C1 segment of cervical spinal cord (tissue), 14 donors: ENCODE data around the gene ST6GALNAC2.
"Not testable (repeated sequence)": the region's sequence is repeated elsewhere in the genome, so short reads cannot be mapped to it uniquely, and the experiment has no call there.

Experiments
- DNase-seq, 14 donors: peaks; one replicate each; lab custom pipeline; 2025; lab: John Stamatoyannopoulos, UW

ST6GALNAC2 gene

GRCh38 chr17:76570877-76571471 is 14.7 kb downstream of the ST6GALNAC2 start:
- DNase-seq = no peak

GRCh38 chr17:76570457-76570856 is 15.2 kb downstream of the ST6GALNAC2 start:
- no peak for DNase-seq

DNA sequence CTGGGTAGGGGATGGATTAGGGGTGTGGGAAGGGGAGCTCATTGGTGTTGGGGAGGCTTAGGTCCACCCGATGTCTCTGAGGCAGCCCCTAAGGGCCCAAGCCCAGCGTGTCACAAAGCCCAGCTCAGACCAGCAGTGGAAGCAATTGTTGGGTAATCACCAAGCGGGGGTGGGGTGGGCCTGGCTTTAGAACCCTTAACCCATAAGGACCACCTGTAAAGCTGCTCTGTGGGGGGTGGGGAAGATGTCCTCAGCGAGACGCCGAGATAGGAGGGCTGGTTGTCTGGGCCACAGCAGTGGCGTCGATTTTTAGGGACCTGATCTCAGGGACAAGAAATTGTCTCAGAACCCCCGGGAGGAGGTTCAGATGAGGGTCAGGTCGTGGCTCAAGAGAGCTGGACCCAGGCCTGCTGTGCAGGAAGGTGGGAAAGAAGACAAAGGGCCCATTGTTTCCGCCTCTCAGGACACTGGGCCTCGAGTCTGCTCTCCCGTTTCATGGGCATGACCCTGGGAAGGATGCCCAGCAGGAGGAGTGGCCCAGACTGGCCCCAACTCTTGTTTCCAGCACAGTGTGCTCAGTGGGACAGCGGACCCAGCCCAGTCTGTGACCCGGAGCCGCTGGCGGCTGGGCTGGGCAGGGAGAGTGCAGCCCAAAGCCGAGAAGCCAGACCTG is 15.9 kb downstream of the ST6GALNAC2 start:
- DNase-seq = peak in 11 of 14 donors; percentile 25 to 85 (median 63)

GRCh38 chr17:76568811-76569221 is 16.8 kb downstream of the ST6GALNAC2 start:
- no peak for DNase-seq

GRCh38 chr17:76567634-76568432 is 17.8 kb downstream of the ST6GALNAC2 start:
- DNase-seq = no peak

- no peak for DNase-seq
These were observed 18.6 kb downstream of the ST6GALNAC2 start for GRCh38 chr17:76566988-76567431.

GRCh38 chr17:76566613-76566943 is 19.1 kb downstream of the ST6GALNAC2 start:
- DNase-seq = no peak

DNA sequence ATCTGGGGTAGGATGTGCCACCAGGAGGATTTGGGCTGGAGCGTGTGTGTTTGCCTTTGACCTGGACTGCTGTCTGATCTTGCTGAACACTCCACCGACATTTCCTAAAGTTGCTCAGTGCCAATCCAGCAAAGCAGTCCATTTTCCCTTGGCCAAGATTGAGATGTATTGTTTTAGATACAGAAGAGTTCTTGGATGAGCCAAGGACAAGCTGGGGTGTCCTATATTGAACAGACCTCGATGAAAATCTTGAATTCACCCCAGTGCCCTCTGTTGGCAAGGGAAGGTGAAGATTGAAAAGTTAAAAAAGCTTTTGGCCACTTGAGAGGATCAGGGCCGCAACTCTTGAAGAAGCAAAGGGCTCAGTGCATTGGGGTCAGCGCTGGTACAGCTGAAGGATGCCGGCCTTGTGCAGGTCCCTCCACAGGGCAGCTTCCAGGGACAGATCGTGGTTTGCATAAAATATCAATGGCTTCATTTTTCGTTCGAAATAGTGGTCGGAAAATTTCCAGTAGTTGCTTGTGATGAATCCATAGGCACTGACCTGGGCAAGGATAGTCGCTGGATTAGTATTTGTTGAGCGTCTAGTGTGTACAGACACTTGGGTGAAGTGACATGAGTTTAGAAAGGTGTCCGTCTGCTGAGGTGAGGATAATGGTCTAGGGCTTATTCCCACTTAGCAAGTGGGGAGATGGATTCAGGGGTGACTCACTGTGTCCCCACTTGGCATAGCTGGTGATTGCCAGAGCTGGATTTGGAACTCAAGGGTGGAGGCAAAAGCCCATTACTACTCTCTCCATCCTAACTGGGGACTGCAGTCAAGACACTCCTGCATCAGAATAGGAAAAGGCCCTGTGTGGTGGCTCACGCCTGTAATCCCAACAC is 19.7 kb downstream of the ST6GALNAC2 start:
- DNase-seq = no peak

- DNase-seq = not testable (repeated sequence)
These were observed 20.5 kb downstream of the ST6GALNAC2 start for GRCh38 chr17:76564991-76565727.

GRCh38 chr17:76563359-76563758 is 22.3 kb downstream of the ST6GALNAC2 start:
- not testable (repeated sequence) for DNase-seq

GRCh38 chr17:76562734-76563148 is 22.9 kb downstream of the ST6GALNAC2 start:
- no peak for DNase-seq

GRCh38 chr17:76561799-76562268 is 23.8 kb downstream of the ST6GALNAC2 start:
- no peak for DNase-seq

DNA sequence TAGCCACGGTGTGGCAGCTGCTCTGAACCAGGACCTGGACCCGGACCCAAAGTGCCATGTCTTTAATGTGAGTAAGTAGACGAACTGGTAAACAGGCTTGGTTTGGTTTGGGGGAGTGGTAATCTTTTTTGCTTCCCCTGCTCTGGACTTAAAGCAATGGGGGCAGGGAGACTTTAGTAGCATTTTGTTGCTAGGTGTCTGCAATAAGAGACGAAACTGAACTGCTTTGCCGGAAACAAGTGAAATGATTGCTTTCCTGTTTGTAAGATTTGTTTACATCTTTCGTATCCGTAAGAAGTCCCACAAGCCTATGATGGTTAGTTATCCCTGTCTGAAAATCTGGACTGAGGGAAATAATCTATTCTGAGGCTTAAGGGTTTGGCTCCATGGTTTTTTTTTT is 24.3 kb downstream of the ST6GALNAC2 start:
- no peak for DNase-seq

DNA sequence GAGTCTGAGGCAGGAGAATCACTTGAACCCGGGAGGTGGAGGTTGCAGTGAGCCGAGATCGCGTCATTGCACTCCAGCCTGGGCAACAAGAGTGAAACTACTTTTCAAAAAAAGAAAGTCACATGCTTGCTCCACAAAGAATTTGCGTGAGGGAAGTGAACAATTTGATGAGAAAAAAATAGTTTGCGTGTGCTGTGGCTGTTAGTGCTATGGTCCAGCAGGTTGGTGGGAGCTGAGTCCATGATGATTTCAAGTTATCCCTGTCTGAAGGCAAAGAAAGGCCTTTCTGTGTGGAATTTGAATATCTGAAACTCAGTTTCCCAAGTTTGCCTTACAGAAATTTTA is 24.8 kb downstream of the ST6GALNAC2 start:
- DNase-seq = no peak

- DNase-seq = no peak
These were observed 25.4 kb downstream of the ST6GALNAC2 start for GRCh38 chr17:76560036-76560876.

GRCh38 chr17:76559460-76559859 is 26.2 kb downstream of the ST6GALNAC2 start:
- DNase-seq = not testable (repeated sequence)

DNA sequence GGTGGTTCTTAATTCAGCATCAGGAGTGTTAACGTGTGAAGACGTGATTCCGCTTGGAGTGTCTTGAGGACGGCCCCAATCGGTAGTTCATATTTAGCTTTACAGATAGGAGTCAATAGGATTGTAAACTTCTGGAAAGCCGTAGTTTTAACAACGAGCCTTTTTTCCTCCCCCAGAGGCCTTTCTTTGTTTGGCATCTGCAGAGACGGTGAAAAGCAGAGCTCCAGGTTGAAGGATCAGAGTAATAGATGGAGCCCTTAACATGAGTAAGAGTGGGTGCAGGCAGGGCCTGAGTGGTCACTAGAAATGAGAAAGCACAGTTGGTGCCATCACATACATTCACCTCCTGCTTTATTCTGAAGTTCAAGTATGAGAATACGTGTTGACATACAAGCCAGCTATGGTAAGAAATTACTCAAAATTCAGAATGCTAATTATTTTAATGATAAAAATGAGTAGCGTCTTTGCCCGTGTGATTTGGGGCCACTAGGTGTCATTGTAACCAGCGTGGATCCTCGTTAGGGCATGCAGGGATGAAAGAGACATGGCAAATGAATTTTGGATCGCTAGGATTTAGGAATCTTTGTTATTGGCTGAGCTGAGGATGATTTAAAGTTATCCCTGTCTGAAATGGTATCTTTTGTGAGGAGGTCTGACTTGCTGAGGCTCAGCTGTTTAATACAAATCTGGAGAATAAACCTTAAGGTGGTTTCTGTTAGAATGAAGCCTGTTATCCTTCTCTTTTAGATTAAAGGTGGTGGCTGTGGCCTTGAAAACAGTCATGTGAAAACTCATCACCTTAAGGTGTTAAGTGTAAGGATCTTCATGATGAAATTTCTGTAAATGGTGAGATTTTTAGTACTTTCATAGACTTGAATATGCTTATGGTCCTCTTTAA is 27.2 kb downstream of the ST6GALNAC2 start:
- DNase-seq = peak in 2 of 14 donors; percentile 15 to 20

DNA sequence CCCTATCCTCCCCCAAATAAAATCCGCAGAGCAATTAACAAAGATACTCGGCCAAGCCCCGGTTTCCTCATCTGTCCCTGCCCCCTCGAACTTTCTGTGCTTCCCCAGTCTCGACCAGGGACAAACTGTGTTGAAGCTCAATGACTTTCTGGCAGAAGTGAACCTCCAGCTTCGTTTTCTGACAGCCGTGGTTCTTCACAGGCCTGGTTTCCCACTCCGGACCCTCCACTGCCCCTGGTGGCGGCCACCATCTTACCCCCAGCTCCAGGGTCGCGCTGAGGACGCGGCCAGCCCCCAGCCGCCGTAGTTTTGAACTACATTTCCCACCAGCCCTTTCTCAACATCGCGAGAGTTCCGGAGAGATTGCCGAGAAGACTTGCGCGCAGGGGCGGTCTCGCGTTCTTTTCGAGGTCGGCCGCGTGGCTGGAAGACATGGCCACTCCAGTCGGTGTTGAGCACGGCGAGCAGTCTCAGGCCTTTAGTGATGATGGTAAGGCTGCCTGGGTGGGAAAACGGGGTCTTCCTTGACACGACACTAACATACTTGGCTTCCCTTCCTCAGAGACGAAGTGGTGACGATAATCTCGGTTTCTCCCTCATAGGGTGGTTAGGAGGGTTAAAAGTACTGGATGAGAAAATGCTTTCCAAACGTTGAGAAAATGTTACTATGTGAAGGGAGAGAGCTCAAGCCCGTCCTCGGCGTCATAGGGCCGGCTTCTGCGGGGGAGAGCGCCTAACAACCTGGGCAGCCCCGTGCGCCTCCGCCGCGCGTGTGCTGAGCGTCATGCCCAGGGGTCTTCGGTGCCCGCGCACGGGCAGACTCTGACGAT is 28.1 kb downstream of the ST6GALNAC2 start:
- DNase-seq = peak; percentile 53 to 89 (median 84)
